ENCODE results near the gene GPX3.

DNA sequence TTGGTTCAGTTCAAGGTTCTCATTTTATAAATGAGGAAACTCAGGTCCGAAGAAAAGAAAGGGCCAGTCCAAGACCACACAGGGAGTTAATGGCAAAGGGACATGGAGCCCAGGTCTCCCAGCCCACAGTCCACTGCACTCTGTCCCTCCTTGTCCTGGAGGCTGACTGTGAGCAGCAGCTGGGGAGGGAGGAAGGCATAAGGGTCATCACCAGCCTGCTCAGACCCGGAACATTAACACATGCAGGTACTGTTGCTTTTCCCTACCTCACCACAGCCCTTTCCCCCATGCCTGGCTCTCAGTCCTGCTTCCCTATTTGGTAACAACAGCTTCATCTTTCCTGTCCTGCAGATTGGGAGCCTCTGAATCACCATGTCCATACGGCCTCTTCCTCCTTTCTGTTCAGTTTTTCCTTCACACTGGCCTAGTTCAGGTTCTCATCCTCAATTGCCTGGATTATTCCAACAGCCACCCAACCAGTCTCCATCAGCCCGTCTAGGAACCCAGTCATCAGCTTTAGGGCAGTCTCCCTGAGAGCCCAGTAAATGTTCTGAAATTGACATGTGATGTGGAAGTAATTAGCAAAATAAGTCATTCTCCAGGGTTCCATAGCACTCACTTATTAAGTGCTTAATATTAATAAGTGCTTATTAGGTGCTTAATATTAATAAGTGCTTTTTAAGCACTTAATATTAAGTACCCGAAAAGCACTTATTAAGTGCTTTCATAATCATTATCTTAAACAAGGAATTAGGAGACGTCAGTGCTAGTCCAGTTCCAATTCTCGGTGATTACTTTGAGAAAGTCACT is 4.3 kb downstream of the GPX3 start:
- TF ChIP-seq POLR2A (IDR thresholded peaks at IDR 0.05): no peak
- TF ChIP-seq, protein P1, sequence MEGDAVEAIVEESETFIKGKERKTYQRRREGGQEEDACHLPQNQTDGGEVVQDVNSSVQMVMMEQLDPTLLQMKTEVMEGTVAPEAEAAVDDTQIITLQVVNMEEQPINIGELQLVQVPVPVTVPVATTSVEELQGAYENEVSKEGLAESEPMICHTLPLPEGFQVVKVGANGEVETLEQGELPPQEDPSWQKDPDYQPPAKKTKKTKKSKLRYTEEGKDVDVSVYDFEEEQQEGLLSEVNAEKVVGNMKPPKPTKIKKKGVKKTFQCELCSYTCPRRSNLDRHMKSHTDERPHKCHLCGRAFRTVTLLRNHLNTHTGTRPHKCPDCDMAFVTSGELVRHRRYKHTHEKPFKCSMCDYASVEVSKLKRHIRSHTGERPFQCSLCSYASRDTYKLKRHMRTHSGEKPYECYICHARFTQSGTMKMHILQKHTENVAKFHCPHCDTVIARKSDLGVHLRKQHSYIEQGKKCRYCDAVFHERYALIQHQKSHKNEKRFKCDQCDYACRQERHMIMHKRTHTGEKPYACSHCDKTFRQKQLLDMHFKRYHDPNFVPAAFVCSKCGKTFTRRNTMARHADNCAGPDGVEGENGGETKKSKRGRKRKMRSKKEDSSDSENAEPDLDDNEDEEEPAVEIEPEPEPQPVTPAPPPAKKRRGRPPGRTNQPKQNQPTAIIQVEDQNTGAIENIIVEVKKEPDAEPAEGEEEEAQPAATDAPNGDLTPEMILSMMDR (IDR thresholded peaks at IDR 0.05): no peak

Measured in thyroid gland (tissue), 4 donors.